ENCODE data around the gene MLPH. TPM values are rescaled to one million over a fixed set of nuclear protein-coding genes. Genes with fewer than 3 reads are reported as not detected.

The MLPH gene
- total RNA-seq, 1 donor from 2014 or later = 91.0 TPM

- Histone ChIP-seq H3K4me1 (no peaks in the 10 kb centered on the region), H3K36me3 (no peaks in the 10 kb centered on the region), H3K9me3 (no peaks in the 10 kb centered on the region), H3K27me3 (no peaks in the 10 kb centered on the region), H3K4me3 (no peak overlapping the region), H3K27ac (no peak overlapping the region)
- DNase-seq (ENCODE audit: low spot score in 2 of 2) = no peak
- intact Hi-C loops (cut with DNase I) = no loop called here
- TF ChIP-seq, protein P1, sequence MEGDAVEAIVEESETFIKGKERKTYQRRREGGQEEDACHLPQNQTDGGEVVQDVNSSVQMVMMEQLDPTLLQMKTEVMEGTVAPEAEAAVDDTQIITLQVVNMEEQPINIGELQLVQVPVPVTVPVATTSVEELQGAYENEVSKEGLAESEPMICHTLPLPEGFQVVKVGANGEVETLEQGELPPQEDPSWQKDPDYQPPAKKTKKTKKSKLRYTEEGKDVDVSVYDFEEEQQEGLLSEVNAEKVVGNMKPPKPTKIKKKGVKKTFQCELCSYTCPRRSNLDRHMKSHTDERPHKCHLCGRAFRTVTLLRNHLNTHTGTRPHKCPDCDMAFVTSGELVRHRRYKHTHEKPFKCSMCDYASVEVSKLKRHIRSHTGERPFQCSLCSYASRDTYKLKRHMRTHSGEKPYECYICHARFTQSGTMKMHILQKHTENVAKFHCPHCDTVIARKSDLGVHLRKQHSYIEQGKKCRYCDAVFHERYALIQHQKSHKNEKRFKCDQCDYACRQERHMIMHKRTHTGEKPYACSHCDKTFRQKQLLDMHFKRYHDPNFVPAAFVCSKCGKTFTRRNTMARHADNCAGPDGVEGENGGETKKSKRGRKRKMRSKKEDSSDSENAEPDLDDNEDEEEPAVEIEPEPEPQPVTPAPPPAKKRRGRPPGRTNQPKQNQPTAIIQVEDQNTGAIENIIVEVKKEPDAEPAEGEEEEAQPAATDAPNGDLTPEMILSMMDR (IDR thresholded peaks at IDR 0.05) = no peak
Measured at GRCh38 chr2:237536083-237536415, 49.0 kb downstream of the MLPH start.

GRCh38 chr2:237536617-237537016 lies 49.6 kb downstream of the MLPH start:
- intact Hi-C loops (cut with DNase I) = no loop called here
- no peak overlapping the region for H3K27ac ChIP-seq
- H3K4me1 ChIP-seq = no peaks in the 10 kb centered on the region
- no peaks in the 10 kb centered on the region for H3K9me3 ChIP-seq
- DNase-seq (ENCODE audit: low spot score in 2 of 2) = no peak
- no peak overlapping the region for H3K4me3 ChIP-seq
- no peaks in the 10 kb centered on the region for H3K27me3 ChIP-seq
- TF ChIP-seq, protein P1 (IDR thresholded peaks at IDR 0.05) = no peak
- no peaks in the 10 kb centered on the region for H3K36me3 ChIP-seq

DNA sequence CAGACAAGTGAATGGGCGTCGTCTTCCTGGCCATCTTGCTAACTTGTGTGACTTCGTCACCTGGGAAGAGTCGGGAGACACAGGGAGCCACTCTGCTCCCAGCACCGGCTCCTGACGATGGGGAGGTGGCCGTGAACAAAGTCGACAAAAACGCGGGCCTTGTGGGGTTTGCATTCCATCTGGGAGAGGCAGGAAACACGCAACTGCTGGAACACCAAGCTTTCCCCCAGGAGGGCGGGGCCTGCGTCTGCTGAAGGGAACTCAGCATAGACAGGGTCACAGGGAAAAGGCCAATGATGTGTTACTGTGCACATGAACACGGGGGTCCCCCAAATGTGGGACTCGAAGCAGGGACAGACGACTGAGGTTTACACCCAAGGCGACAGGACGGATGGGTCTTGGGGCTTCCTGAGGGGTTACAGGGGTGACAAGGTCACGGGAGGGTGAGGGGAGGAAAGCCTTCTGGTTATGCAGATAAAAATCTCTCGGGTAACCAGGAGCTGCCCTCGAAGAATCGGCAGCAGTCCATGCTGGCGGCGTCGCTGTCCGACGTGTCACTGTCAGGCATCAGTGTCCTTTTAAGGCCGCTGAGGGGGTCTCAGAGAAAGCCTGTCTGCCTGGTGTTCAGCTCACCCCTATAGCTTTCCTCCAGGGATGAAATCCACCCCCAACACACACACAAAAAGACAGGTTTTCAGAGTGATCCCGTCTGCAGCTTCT lies 51.1 kb downstream of the MLPH start:
- H3K27ac ChIP-seq = no peak overlapping the region
- H3K4me3 ChIP-seq = no peak overlapping the region
- no peaks in the 10 kb centered on the region for H3K27me3 ChIP-seq
- intact Hi-C loops (cut with DNase I) = no loop called here
- DNase-seq (ENCODE audit: low spot score in 2 of 2) = no peak
- H3K9me3 ChIP-seq = no peaks in the 10 kb centered on the region
- no peaks in the 10 kb centered on the region for H3K4me1 ChIP-seq
- TF ChIP-seq, protein P1 (IDR thresholded peaks at IDR 0.05) = no peak
- H3K36me3 ChIP-seq = no peaks in the 10 kb centered on the region

GRCh38 chr2:237538901-237539300 lies 51.9 kb downstream of the MLPH start:
- DNase-seq (ENCODE audit: low spot score in 2 of 2) = no peak
- H3K4me1 ChIP-seq = no peaks in the 10 kb centered on the region
- no peak overlapping the region for H3K27ac ChIP-seq
- H3K36me3 ChIP-seq = no peaks in the 10 kb centered on the region
- TF ChIP-seq, protein P1 (IDR thresholded peaks at IDR 0.05) = no peak
- H3K4me3 ChIP-seq = no peak overlapping the region
- H3K27me3 ChIP-seq = no peaks in the 10 kb centered on the region
- no peaks in the 10 kb centered on the region for H3K9me3 ChIP-seq
- intact Hi-C loops (cut with DNase I) = no loop called here

GRCh38 chr2:237539681-237540080 lies 52.6 kb downstream of the MLPH start:
- Histone ChIP-seq H3K27me3 (no peaks in the 10 kb centered on the region), H3K27ac (no peak overlapping the region), H3K9me3 (no peaks in the 10 kb centered on the region), H3K4me1 (no peaks in the 10 kb centered on the region), H3K4me3 (no peak overlapping the region), H3K36me3 (no peaks in the 10 kb centered on the region)
- DNase-seq (ENCODE audit: low spot score in 2 of 2) = no peak
- intact Hi-C loops (cut with DNase I) = no loop called here
- TF ChIP-seq, protein P1 (IDR thresholded peaks at IDR 0.05) = no peak

Measured in ascending aorta (tissue), 2 donors.